HUES6 (cell line): ENCODE results near the gene FARP2.
"Not testable (repeated sequence)": the region's sequence is repeated elsewhere in the genome, so short reads cannot be mapped to it uniquely, and the experiment has no call there.

ENCODE experiments used
- H3K27ac ChIP-seq: 2 replicates; pipeline ENCODE4 v1.7.0; 2013; ENCODE audit warnings: low read depth, mild to moderate bottlenecking, low read length, inconsistent platforms
- H3K27me3 ChIP-seq: 2 replicates; pipeline ENCODE4 v1.6.1; 2013; ENCODE audit warnings: low read length; ENCODE audit not compliant: control insufficient read depth, insufficient read depth
- H3K36me3 ChIP-seq: 2 replicates; pipeline ENCODE4 v1.6.1; 2013; ENCODE audit warnings: low read length; ENCODE audit not compliant: control insufficient read depth, insufficient read depth
- H3K4me1 ChIP-seq: 2 replicates; pipeline ENCODE4 v1.6.1; 2013; ENCODE audit warnings: low read length; ENCODE audit not compliant: control insufficient read depth, insufficient read depth
- H3K4me3 ChIP-seq: 2 replicates; pipeline ENCODE4 v1.5.1; 2013; ENCODE audit warnings: low read depth, low read length
- H3K9ac ChIP-seq: one replicate; pipeline ENCODE4 v1.6.1; 2013; ENCODE audit warnings: mild to moderate bottlenecking, low read length
- H3K9me3 ChIP-seq: 2 replicates; pipeline ENCODE4 v1.6.1; 2013; ENCODE audit warnings: low read depth, low read length; ENCODE audit not compliant: control insufficient read depth, insufficient read depth

FARP2 gene

GRCh38 chr2:241315093-241315878, 40.8 kb upstream of the FARP2 start, which contains the start of gene HDLBP:
Gene HDLBP, minus strand, starts transcription at chr2:241315672. Its CDS starts 48,803 bp downstream, at chr2:241266869.
- H3K27ac ChIP-seq: peak within 1 kb of the TSS; percentile 100
- peaks cover 11% of the 10 kb centered on the region for H3K36me3 ChIP-seq
- H3K4me1 ChIP-seq: peaks cover 42% of the 10 kb centered on the region
- H3K9me3 ChIP-seq: no peaks in the 10 kb centered on the region
- no peaks in the 10 kb centered on the region for H3K27me3 ChIP-seq
- peak within 1 kb of the TSS; percentile 99 for H3K9ac ChIP-seq
- peak within 1 kb of the TSS; percentile 97 for H3K4me3 ChIP-seq

- H3K36me3 ChIP-seq: peaks cover 11% of the 10 kb centered on the region
- peaks cover 46% of the 10 kb centered on the region for H3K4me1 ChIP-seq
- H3K4me3 ChIP-seq: peak within 1 kb of the TSS; percentile 97
Observed at GRCh38 chr2:241315879-241316631, 40.0 kb upstream of the FARP2 start, which contains the start of gene SEPTIN2. Gene SEPTIN2, plus strand, starts transcription at chr2:241315925. Its CDS starts 8,308 bp downstream, at chr2:241324233.

GRCh38 chr2:241316825-241317224, 39.3 kb upstream of the FARP2 start:
- peak overlapping the region; percentile 99 for H3K9ac ChIP-seq
- H3K36me3 ChIP-seq: peaks cover 11% of the 10 kb centered on the region
- no peaks in the 10 kb centered on the region for H3K27me3 ChIP-seq
- H3K9me3 ChIP-seq: no peaks in the 10 kb centered on the region
- peak overlapping the region; percentile 97 for H3K4me3 ChIP-seq
- H3K27ac ChIP-seq: peak overlapping the region; percentile 100; the same call in 1 of the 2 replicates
- H3K4me1 ChIP-seq: peaks cover 50% of the 10 kb centered on the region

More at GRCh38 chr2:241315879-241316631, 40.0 kb upstream of the FARP2 start, which contains the start of gene SEPTIN2:
- H3K9me3 ChIP-seq: no peaks in the 10 kb centered on the region
- no peaks in the 10 kb centered on the region for H3K27me3 ChIP-seq
- peak within 1 kb of the TSS; percentile 100 for H3K27ac ChIP-seq
- H3K9ac ChIP-seq: peak within 1 kb of the TSS; percentile 99

GRCh38 chr2:241317391-241317790, 38.7 kb upstream of the FARP2 start:
- Histone ChIP-seq H3K27me3 (no peaks in the 10 kb centered on the region), H3K27ac (no peak overlapping the region), H3K4me1 (peaks cover 50% of the 10 kb centered on the region), H3K9ac (peak overlapping the region; percentile 99), H3K9me3 (no peaks in the 10 kb centered on the region), H3K36me3 (peaks cover 11% of the 10 kb centered on the region), H3K4me3 (peak overlapping the region; percentile 97)

- Histone ChIP-seq H3K4me1 (peaks cover 39% of the 10 kb centered on the region), H3K4me3 (peak overlapping the region; percentile 27), H3K36me3 (peaks cover 12% of the 10 kb centered on the region)
- not testable (repeated sequence) for H3K9me3 ChIP-seq, H3K9ac ChIP-seq, H3K27ac ChIP-seq, H3K27me3 ChIP-seq
Observed at GRCh38 chr2:241318830-241319229, 37.3 kb upstream of the FARP2 start.

GRCh38 chr2:241320394-241320793, 35.7 kb upstream of the FARP2 start:
- no peak overlapping the region for H3K9ac ChIP-seq
- no peaks in the 10 kb centered on the region for H3K9me3 ChIP-seq
- no peak overlapping the region for H3K4me3 ChIP-seq
- peaks cover 28% of the 10 kb centered on the region for H3K36me3 ChIP-seq
- no peak overlapping the region for H3K27ac ChIP-seq
- no peaks in the 10 kb centered on the region for H3K27me3 ChIP-seq
- H3K4me1 ChIP-seq: peaks cover 34% of the 10 kb centered on the region

GRCh38 chr2:241321033-241321432, 35.1 kb upstream of the FARP2 start:
- Histone ChIP-seq H3K27me3 (no peaks in the 10 kb centered on the region), H3K9me3 (no peaks in the 10 kb centered on the region), H3K4me1 (peaks cover 34% of the 10 kb centered on the region), H3K9ac (no peak overlapping the region), H3K36me3 (peaks cover 34% of the 10 kb centered on the region), H3K4me3 (no peak overlapping the region), H3K27ac (no peak overlapping the region)

- Histone ChIP-seq H3K9ac (no peak overlapping the region), H3K9me3 (no peaks in the 10 kb centered on the region), H3K36me3 (peaks cover 42% of the 10 kb centered on the region), H3K27ac (no peak overlapping the region), H3K27me3 (no peaks in the 10 kb centered on the region), H3K4me3 (no peak overlapping the region), H3K4me1 (peaks cover 34% of the 10 kb centered on the region)
Observed at GRCh38 chr2:241321886-241322285, 34.2 kb upstream of the FARP2 start.

GRCh38 chr2:241323778-241324177, 32.3 kb upstream of the FARP2 start:
- H3K27ac ChIP-seq: no peak overlapping the region
- H3K4me3 ChIP-seq: no peak overlapping the region
- peaks cover 24% of the 10 kb centered on the region for H3K4me1 ChIP-seq
- no peaks in the 10 kb centered on the region for H3K27me3 ChIP-seq
- H3K9me3 ChIP-seq: no peaks in the 10 kb centered on the region
- H3K36me3 ChIP-seq: peaks cover 45% of the 10 kb centered on the region
- H3K9ac ChIP-seq: no peak overlapping the region

- no peak overlapping the region for H3K4me3 ChIP-seq
- H3K9ac ChIP-seq: no peak overlapping the region
- no peaks in the 10 kb centered on the region for H3K9me3 ChIP-seq
- H3K27ac ChIP-seq: no peak overlapping the region
- H3K36me3 ChIP-seq: peaks cover 51% of the 10 kb centered on the region
- H3K4me1 ChIP-seq: peaks cover 17% of the 10 kb centered on the region
- no peaks in the 10 kb centered on the region for H3K27me3 ChIP-seq
Observed at GRCh38 chr2:241324775-241325174, 31.3 kb upstream of the FARP2 start.

GRCh38 chr2:241325257-241325656, 30.8 kb upstream of the FARP2 start:
- Histone ChIP-seq H3K4me1 (peaks cover 13% of the 10 kb centered on the region), H3K4me3 (no peak overlapping the region), H3K36me3 (peaks cover 56% of the 10 kb centered on the region), H3K9me3 (no peaks in the 10 kb centered on the region), H3K27ac (no peak overlapping the region), H3K9ac (no peak overlapping the region), H3K27me3 (no peaks in the 10 kb centered on the region)
